ENCODE measurements around the gene TMPRSS2.

GRCh38 chr21:41433566-41433965 lies 74.4 kb downstream of the TMPRSS2 start:
- TF ChIP-seq, protein P1, sequence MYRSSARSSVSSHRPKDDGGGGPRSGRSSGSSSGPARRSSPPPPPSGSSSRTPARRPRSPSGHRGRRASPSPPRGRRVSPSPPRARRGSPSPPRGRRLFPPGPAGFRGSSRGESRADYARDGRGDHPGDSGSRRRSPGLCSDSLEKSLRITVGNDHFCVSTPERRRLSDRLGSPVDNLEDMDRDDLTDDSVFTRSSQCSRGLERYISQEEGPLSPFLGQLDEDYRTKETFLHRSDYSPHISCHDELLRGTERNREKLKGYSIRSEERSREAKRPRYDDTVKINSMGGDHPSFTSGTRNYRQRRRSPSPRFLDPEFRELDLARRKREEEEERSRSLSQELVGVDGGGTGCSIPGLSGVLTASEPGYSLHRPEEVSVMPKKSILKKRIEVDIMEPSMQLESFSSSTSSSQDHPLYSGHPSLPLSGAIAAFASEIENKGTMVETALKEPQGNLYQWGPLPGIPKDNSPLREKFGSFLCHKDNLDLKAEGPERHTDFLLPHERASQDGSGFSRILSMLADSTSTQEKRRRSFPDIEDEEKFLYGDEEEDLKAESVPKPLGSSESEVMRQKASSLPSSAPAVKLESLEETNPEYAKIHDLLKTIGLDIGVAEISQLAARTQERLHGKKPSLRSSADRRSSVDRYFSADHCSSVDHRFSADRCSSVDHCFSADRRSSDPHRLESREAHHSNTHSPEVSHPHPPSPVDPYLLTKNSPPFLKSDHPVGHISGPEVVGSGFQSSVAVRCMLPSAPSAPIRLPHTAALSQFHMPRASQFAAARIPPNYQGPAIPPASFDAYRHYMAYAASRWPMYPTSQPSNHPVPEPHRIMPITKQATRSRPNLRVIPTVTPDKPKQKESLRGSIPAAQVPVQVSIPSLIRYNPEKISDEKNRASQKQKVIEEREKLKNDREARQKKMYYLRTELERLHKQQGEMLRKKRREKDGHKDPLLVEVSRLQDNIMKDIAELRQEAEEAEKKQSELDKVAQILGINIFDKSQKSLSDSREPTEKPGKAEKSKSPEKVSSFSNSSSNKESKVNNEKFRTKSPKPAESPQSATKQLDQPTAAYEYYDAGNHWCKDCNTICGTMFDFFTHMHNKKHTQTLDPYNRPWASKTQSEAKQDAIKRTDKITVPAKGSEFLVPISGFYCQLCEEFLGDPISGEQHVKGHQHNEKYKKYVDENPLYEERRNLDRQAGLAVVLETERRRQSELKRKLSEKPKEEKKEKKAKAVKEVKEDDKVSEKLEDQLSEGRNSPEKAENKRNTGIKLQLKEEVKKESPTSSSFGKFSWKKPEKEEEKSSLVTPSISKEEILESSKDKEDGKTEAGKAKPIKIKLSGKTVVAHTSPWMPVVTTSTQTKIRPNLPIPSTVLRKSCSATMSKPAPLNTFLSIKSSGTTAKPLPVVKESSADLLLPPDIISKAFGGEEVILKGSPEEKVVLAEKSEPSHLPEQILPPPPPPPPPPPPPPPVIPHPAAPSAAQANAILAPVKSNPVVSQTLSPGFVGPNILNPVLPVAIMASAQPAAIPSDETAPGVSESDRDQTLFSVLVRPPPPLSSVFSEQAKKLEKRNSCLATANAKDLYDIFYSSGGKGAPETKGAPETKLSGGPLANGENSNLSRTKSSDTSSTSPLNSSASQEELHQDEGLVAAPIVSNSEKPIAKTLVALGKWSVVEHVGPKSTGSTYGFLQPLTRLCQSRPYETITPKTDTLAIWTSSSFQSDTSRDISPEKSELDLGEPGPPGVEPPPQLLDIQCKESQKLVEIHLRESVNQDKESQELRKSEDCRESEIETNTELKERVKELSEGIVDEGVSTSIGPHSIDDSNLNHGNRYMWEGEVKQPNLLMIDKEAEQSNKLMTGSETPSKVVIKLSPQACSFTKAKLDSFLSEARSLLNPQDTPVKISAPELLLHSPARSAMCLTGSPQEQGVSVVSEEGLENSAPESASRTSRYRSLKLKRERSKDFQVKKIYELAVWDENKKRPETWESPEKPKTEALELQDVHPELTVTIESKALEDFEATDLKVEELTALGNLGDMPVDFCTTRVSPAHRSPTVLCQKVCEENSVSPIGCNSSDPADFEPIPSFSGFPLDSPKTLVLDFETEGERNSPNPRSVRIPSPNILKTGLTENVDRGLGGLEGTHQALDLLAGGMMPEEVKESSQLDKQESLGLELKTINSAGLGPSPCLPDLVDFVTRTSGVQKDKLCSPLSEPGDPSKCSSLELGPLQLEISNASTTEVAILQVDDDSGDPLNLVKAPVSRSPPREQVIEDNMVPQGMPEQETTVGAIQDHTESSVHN (IDR thresholded peaks at IDR 0.05; ENCODE audit: borderline replicate concordance in 1 of 2, low read depth in 1 of 2) = no peak
- TF ChIP-seq DLX4 (CRISPR knock-in tag; IDR thresholded peaks at IDR 0.05) (no peak), ZNF830 (CRISPR knock-in tag; IDR thresholded peaks at IDR 0.05) (no peak), SPI1 (IDR thresholded peaks at IDR 0.05; ENCODE audit: borderline replicate concordance, low read depth, low read length) (no peak), CREM (IDR thresholded peaks at IDR 0.05; ENCODE audit: low read depth) (no peak), NRF1 (conservative IDR thresholded peaks at IDR 0.05 in 1 of 2, IDR thresholded peaks at IDR 0.05 in 1 of 2) (no peak), CTCF (IDR thresholded peaks at IDR 0.05 in 2 of 3, conservative IDR thresholded peaks at IDR 0.05 in 1 of 3; ENCODE audit: insufficient read depth in 2 of 3, low read depth in 1 of 3, low read length in 3 of 3) (no peak), ZBTB17 (CRISPR knock-in tag; IDR thresholded peaks at IDR 0.05) (no peak), ZNF212 (CRISPR knock-in tag; IDR thresholded peaks at IDR 0.05) (no peak), ZBTB1 (CRISPR knock-in tag; IDR thresholded peaks at IDR 0.05; ENCODE audit: borderline replicate concordance, low read depth) (no peak), HNRNPL (IDR thresholded peaks at IDR 0.05; ENCODE audit: low read depth, low read length) (no peak), GABPA (tag; conservative IDR thresholded peaks at IDR 0.05; ENCODE audit: low read depth) (no peak), RFX1 (IDR thresholded peaks at IDR 0.05) (no peak)
- TF ChIP-seq, protein P2, sequence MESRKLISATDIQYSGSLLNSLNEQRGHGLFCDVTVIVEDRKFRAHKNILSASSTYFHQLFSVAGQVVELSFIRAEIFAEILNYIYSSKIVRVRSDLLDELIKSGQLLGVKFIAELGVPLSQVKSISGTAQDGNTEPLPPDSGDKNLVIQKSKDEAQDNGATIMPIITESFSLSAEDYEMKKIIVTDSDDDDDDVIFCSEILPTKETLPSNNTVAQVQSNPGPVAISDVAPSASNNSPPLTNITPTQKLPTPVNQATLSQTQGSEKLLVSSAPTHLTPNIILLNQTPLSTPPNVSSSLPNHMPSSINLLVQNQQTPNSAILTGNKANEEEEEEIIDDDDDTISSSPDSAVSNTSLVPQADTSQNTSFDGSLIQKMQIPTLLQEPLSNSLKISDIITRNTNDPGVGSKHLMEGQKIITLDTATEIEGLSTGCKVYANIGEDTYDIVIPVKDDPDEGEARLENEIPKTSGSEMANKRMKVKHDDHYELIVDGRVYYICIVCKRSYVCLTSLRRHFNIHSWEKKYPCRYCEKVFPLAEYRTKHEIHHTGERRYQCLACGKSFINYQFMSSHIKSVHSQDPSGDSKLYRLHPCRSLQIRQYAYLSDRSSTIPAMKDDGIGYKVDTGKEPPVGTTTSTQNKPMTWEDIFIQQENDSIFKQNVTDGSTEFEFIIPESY (CRISPR knock-in tag; IDR thresholded peaks at IDR 0.05) = no peak
